NCI-H146 treated with DMSO at 0.1 percent for 48 hours (cell line): ENCODE results near the gene VAT1.
"Not testable (repeated sequence)": the region's sequence is repeated elsewhere in the genome, so short reads cannot be mapped to it uniquely, and the experiment has no call there.

Source experiments
- DNase-seq: peaks from one replicate; lab custom pipeline; 2025; ENCODE audit not compliant: unreplicated experiment; lab: John Stamatoyannopoulos, UW

The VAT1 gene

GRCh38 chr17:43021741-43022512, at the start of gene VAT1:
TSS of gene VAT1 (minus strand) at chr17:43022385. CDS start at chr17:43022322, 63 bp downstream.
- peak; percentile 48 for DNase-seq

- no peak for DNase-seq
Measured at GRCh38 chr17:43070872-43071271, 48.7 kb upstream of the VAT1 start.

GRCh38 chr17:43070257-43070656, 48.1 kb upstream of the VAT1 start:
- DNase-seq = no peak

GRCh38 chr17:43069368-43069898, 47.2 kb upstream of the VAT1 start:
- DNase-seq = no peak

GRCh38 chr17:43068570-43069367, 46.6 kb upstream of the VAT1 start:
- DNase-seq = no peak

- no peak for DNase-seq
Measured at GRCh38 chr17:43062984-43063638, 40.9 kb upstream of the VAT1 start.

GRCh38 chr17:43056051-43056450, 33.9 kb upstream of the VAT1 start:
- no peak for DNase-seq

- DNase-seq = not testable (repeated sequence)
Measured at GRCh38 chr17:43053008-43053407, 30.8 kb upstream of the VAT1 start.

GRCh38 chr17:43051969-43052368, 29.8 kb upstream of the VAT1 start:
- no peak for DNase-seq

- DNase-seq = no peak
Measured at GRCh38 chr17:43044024-43044423, 21.8 kb upstream of the VAT1 start.

- DNase-seq = no peak
Measured at GRCh38 chr17:43043307-43043706, 21.1 kb upstream of the VAT1 start.

- no peak for DNase-seq
Measured at GRCh38 chr17:43042025-43042628, 19.9 kb upstream of the VAT1 start.

- no peak for DNase-seq
Measured at GRCh38 chr17:43040655-43041054, 18.5 kb upstream of the VAT1 start.

- no peak for DNase-seq
Measured at GRCh38 chr17:43039646-43040045, 17.5 kb upstream of the VAT1 start.

- no peak for DNase-seq
Measured at GRCh38 chr17:43034894-43035293, 12.7 kb upstream of the VAT1 start.

GRCh38 chr17:43033948-43034881, 12.0 kb upstream of the VAT1 start:
- no peak for DNase-seq

- DNase-seq = no peak
Measured at GRCh38 chr17:43031666-43032065, 9.5 kb upstream of the VAT1 start.

- DNase-seq = no peak
Measured at GRCh38 chr17:43030137-43030767, 8.1 kb upstream of the VAT1 start.

GRCh38 chr17:43028221-43028861, 6.2 kb upstream of the VAT1 start:
- DNase-seq = no peak
